Mucosa of stomach (tissue), 1 donor: Measurements from ENCODE around the gene LRBA.

Source experiments
- H3K27me3 ChIP-seq: one replicate; pipeline ENCODE4 v1.7.0; 2013; ENCODE audit warnings: mild to moderate bottlenecking, low read length; ENCODE audit not compliant: control insufficient read depth, insufficient read depth
- H3K36me3 ChIP-seq: one replicate; pipeline ENCODE4 v1.7.0; 2013; ENCODE audit warnings: low read length; ENCODE audit not compliant: control insufficient read depth, insufficient read depth
- H3K4me1 ChIP-seq: one replicate; pipeline ENCODE4 v1.7.0; 2013; ENCODE audit warnings: mild to moderate bottlenecking, low read length; ENCODE audit not compliant: control insufficient read depth, insufficient read depth
- H3K4me3 ChIP-seq: one replicate; pipeline ENCODE4 v1.7.0; 2013; ENCODE audit warnings: low read length
- H3K9ac ChIP-seq: one replicate; pipeline ENCODE4 v1.7.0; 2013; ENCODE audit warnings: mild to moderate bottlenecking, low read length, moderate library complexity
- H3K9me3 ChIP-seq: one replicate; pipeline ENCODE4 v1.7.0; 2013; ENCODE audit warnings: mild to moderate bottlenecking, low read length, moderate library complexity; ENCODE audit not compliant: control insufficient read depth
- donor health status: Pancreatic carcinoma.

Gene LRBA

GRCh38 chr4:150723727-150724411, 291.2 kb downstream of the LRBA start:
- Histone ChIP-seq H3K27me3 (no peaks in the 10 kb centered on the region), H3K4me1 (peaks cover 16% of the 10 kb centered on the region), H3K9me3 (no peaks in the 10 kb centered on the region), H3K36me3 (no peaks in the 10 kb centered on the region), H3K9ac (no peak overlapping the region), H3K4me3 (no peak overlapping the region)

GRCh38 chr4:150722908-150723362, 292.1 kb downstream of the LRBA start:
- no peaks in the 10 kb centered on the region for H3K27me3 ChIP-seq
- no peak overlapping the region for H3K4me3 ChIP-seq
- H3K9me3 ChIP-seq = no peaks in the 10 kb centered on the region
- H3K4me1 ChIP-seq = peaks cover 16% of the 10 kb centered on the region
- no peak overlapping the region for H3K9ac ChIP-seq
- no peaks in the 10 kb centered on the region for H3K36me3 ChIP-seq

- H3K4me3 ChIP-seq = no peak overlapping the region
- no peaks in the 10 kb centered on the region for H3K9me3 ChIP-seq
- no peaks in the 10 kb centered on the region for H3K36me3 ChIP-seq
- H3K27me3 ChIP-seq = no peaks in the 10 kb centered on the region
- peaks cover 16% of the 10 kb centered on the region for H3K4me1 ChIP-seq
- no peak overlapping the region for H3K9ac ChIP-seq
Measured at GRCh38 chr4:150720973-150721518, 294.0 kb downstream of the LRBA start.

GRCh38 chr4:150717952-150718351, 297.1 kb downstream of the LRBA start:
- Histone ChIP-seq H3K9ac (no peak overlapping the region), H3K4me3 (no peak overlapping the region), H3K27me3 (no peaks in the 10 kb centered on the region), H3K36me3 (no peaks in the 10 kb centered on the region), H3K4me1 (peaks cover 13% of the 10 kb centered on the region), H3K9me3 (no peaks in the 10 kb centered on the region)

GRCh38 chr4:150714462-150715438, 300.3 kb downstream of the LRBA start:
- no peak overlapping the region for H3K4me3 ChIP-seq
- peaks cover 9% of the 10 kb centered on the region for H3K4me1 ChIP-seq
- H3K9me3 ChIP-seq = no peaks in the 10 kb centered on the region
- no peaks in the 10 kb centered on the region for H3K27me3 ChIP-seq
- no peaks in the 10 kb centered on the region for H3K36me3 ChIP-seq
- no peak overlapping the region for H3K9ac ChIP-seq

GRCh38 chr4:150713251-150713650, 301.8 kb downstream of the LRBA start:
- H3K27me3 ChIP-seq = no peaks in the 10 kb centered on the region
- H3K4me3 ChIP-seq = no peak overlapping the region
- H3K36me3 ChIP-seq = no peaks in the 10 kb centered on the region
- H3K4me1 ChIP-seq = peaks cover 9% of the 10 kb centered on the region
- no peak overlapping the region for H3K9ac ChIP-seq
- H3K9me3 ChIP-seq = no peaks in the 10 kb centered on the region

GRCh38 chr4:150710770-150711375, 304.2 kb downstream of the LRBA start:
- Histone ChIP-seq H3K36me3 (no peaks in the 10 kb centered on the region), H3K9ac (no peak overlapping the region), H3K27me3 (no peaks in the 10 kb centered on the region), H3K4me3 (no peak overlapping the region), H3K9me3 (no peaks in the 10 kb centered on the region), H3K4me1 (peaks cover 9% of the 10 kb centered on the region)

- H3K9ac ChIP-seq = no peak overlapping the region
- no peaks in the 10 kb centered on the region for H3K27me3 ChIP-seq
- H3K4me1 ChIP-seq = no peaks in the 10 kb centered on the region
- no peak overlapping the region for H3K4me3 ChIP-seq
- H3K36me3 ChIP-seq = no peaks in the 10 kb centered on the region
- no peaks in the 10 kb centered on the region for H3K9me3 ChIP-seq
Measured at GRCh38 chr4:150708004-150708403, 307.1 kb downstream of the LRBA start.

- H3K9ac ChIP-seq = no peak overlapping the region
- H3K27me3 ChIP-seq = no peaks in the 10 kb centered on the region
- H3K4me1 ChIP-seq = no peaks in the 10 kb centered on the region
- no peaks in the 10 kb centered on the region for H3K36me3 ChIP-seq
- no peaks in the 10 kb centered on the region for H3K9me3 ChIP-seq
- H3K4me3 ChIP-seq = no peak overlapping the region
Measured at GRCh38 chr4:150699599-150699998, 315.5 kb downstream of the LRBA start.

- Histone ChIP-seq H3K27me3 (no peaks in the 10 kb centered on the region), H3K36me3 (no peaks in the 10 kb centered on the region), H3K4me1 (no peaks in the 10 kb centered on the region), H3K4me3 (no peak overlapping the region), H3K9ac (no peak overlapping the region), H3K9me3 (no peaks in the 10 kb centered on the region)
Measured at GRCh38 chr4:150695162-150695561, 319.9 kb downstream of the LRBA start.

GRCh38 chr4:150694438-150694837, 320.6 kb downstream of the LRBA start:
- Histone ChIP-seq H3K4me1 (no peaks in the 10 kb centered on the region), H3K4me3 (no peak overlapping the region), H3K9me3 (no peaks in the 10 kb centered on the region), H3K9ac (no peak overlapping the region), H3K27me3 (no peaks in the 10 kb centered on the region), H3K36me3 (no peaks in the 10 kb centered on the region)
